Adrenal gland (tissue), 12 donors: ENCODE data around the gene FSD1. TPM values are rescaled to one million over a fixed set of nuclear protein-coding genes. Genes with fewer than 3 reads are reported as not detected.

Source experiments
- DNase-seq, 7 donors: peaks; one replicate each; pipeline ENCODE4 v3.0.0-alpha.2; 2019 to 2020
- H3K27ac ChIP-seq, 5 donors: fragments of 200-600 bp; sonication (generic) in 4 of 5; 1 replicate in 3 of 5; 2 replicates in 2 of 5; pipeline versions ENCODE4 v1.5.1 to v1.8.0; 2016 to 2020; ENCODE audit warnings: mild to moderate bottlenecking in 1 of 5
- H3K27me3 ChIP-seq: fragments of 200-600 bp; 2 replicates; pipeline ENCODE4 v1.8.0; 2021
- H3K36me3 ChIP-seq, 2 donors: fragments of 200-600 bp; replicated peaks in 1 of 2; 1 replicate in 1 of 2; 2 replicates in 1 of 2; pipeline versions ENCODE4 v1.5.1 to v1.8.0; 2018 to 2022
- H3K4me1 ChIP-seq, 2 donors: fragments of 200-600 bp; replicated peaks in 1 of 2; 1 replicate in 1 of 2; 2 replicates in 1 of 2; pipeline versions ENCODE4 v1.5.1 to v1.8.0; 2018 to 2021
- H3K4me3 ChIP-seq, 4 donors: fragments of 200-600 bp; sonication (generic) in 3 of 4; one replicate each; pipeline ENCODE4 v1.5.1; 2016 to 2018
- H3K9me3 ChIP-seq, 3 donors: fragments of 200-600 bp; sonication (generic) in 1 of 3; replicated peaks in 1 of 3; 1 replicate in 2 of 3; 2 replicates in 1 of 3; pipeline versions ENCODE4 v1.5.1 to v1.8.0; 2016 to 2021
- CTCF ChIP-seq, 6 experiments: fragments of 450-650 bp in 4 of 6; fragments of 200-600 bp in 2 of 6; sonication (generic) in 1 of 6; IDR thresholded peaks; 1 replicate in 5 of 6; 2 replicates in 1 of 6; pipeline versions ENCODE4 v1.5.1 to v1.8.0; 2016 to 2021; ENCODE audit warnings: antibody characterized with exemption in 6 of 6, mild to moderate bottlenecking in 2 of 6, moderate library complexity in 1 of 6
- POLR2A ChIP-seq, 2 donors: fragments of 450-650 bp; IDR thresholded peaks; one replicate each; pipeline ENCODE4 v1.6.1; 2017; ENCODE audit warnings: antibody characterized with exemption in 2 of 2, mild to moderate bottlenecking in 2 of 2, moderate library complexity in 1 of 2
- WGBS, 4 donors: extraction: QIAGEN DNeasy Blood & Tissue Kit in 2 of 4; methylation state at CpG; one replicate each; pipeline versions ENCODE4 v1.1.5 to v1.1.7; 2013 to 2017; 5-methylcytosine and 5-hydroxymethylcytosine counted together
- intact Hi-C, 2 donors: fragments of 100-400 bp; cut with DNase I; formaldehyde crosslinking; loops; one replicate each; pipeline versions ENCODE4 v1.14.1 to v1.15.0; 2022 to 2023
- polyA plus RNA-seq, 3 donors: library from polyadenylated mRNA; stranded (reverse); fragments of 200-250 nt in 2 of 3; fragments of 350-450 nt in 1 of 3; fragmentation: Illumina TruSeq in 1 of 3; extraction: RNeasy Lipid Tissue Mini Kit (QIAGEN cat#74804) in 1 of 3; gene quantifications; one replicate each; pipeline ENCODE4 v1.2.3, GENCODE V29; 2013 to 2014
- total RNA-seq, 9 donors: library from RNA; depleted of rRNA in 4 of 9; stranded (reverse); fragments of >200 nt in 4 of 9; fragments of 120-200 nt in 1 of 9; fragmentation: NEBNext Ultra II Directional in 1 of 9; extraction: Animal tissue kit (Norgen Biotek cat#: 25700) in 1 of 9; gene quantifications; one replicate each; pipeline versions ENCODE4 v1.1.0 to v1.2.4, GENCODE V29; 2013 to 2023
- donor health status: healthy with polysubstance abuse.
- donor health status: Bipolar disorder and iron deficiency.
- donor health status: DM: yes; HTN: yes; CAD: no.
- donor health status: DM: no; HTN: no; CAD: no.
- donor health status: DM: no; HTN: no; CAD: no.
- donor health status: DM: yes; HTN: yes; CAD: no.

Gene FSD1
- total and polyA plus RNA-seq, 12 donors: 0.34 to 7.2 (median 1.2) TPM; not detected in 3

DNA sequence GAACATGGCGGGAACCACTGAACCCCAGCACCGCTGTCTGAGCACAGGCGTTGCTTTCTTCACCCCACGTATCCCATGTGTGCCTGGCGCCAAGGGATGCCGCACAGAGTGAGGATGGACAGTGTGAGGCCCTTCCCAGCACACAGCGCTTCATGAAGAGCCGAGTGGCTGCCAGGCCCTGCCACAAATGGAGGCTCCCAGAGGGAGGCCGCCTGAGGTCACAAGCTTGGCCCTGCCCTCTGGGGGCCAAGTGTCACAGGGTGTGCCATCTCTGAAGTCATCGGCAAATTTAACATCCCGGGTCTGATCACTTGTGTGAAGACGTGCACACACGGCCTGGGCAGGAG is 63.4 kb downstream of the FSD1 start:
- Histone ChIP-seq H3K27ac (peak overlapping the region in 3 of 5 donors; percentile 17 to 96 (median 55)), H3K27me3 (no peaks in the 10 kb centered on the region), H3K4me3 (no peak overlapping the region), H3K36me3 (peaks cover 0 to 43% of the 10 kb centered on the region in 2 donors), H3K9me3 (no peaks in the 10 kb centered on the region), H3K4me1 (peaks cover 45 to 52% of the 10 kb centered on the region in 2 donors)
- TF ChIP-seq POLR2A (IDR thresholded peaks at IDR 0.05): no peak
- TF ChIP-seq CTCF (IDR thresholded peaks at IDR 0.05): no peak
- intact Hi-C loops: no loop called here
- 71 to 98% (median 83%) methylated on average over 6 to 13 of the region's 13 CpGs for WGBS, 4 donors
- DNase-seq: peak in 1 of 7 donors; percentile 27

DNA sequence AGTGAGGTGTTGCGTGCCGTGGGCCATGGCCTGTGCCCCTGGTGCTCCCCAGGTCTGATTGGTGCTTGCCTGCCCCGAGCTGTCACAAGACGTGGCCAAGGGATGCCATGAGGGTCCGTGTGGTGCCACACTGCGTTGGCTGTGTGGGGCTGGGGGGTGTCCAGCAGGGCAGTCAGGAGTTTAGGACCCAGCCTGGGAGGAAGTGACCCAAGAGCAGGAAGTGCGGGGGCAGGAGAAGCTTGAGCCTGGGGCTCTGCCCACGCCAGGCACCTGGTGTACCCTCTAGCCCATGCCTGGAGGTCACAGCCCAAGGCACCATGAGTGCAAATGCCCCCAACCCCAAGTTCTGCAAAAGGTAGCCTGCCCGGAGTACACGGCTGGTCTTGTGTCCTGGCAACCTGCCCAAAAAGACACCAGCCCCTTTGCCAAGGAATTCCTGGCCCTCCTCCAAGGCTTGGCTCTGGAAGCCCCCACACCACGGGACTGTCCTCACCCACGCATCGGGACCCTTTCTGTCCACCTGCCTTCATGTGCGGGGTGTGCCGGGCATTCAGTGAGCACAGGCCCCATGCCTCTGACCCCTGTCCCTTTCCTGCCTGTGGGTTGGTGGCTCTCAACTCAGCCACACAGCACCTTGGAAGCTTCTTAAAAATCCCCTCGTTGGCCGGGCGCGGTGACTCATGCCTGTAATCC is 63.9 kb downstream of the FSD1 start:
- TF ChIP-seq POLR2A (IDR thresholded peaks at IDR 0.05): no peak
- TF ChIP-seq CTCF (IDR thresholded peaks at IDR 0.05): no peak
- H3K4me1 ChIP-seq: peaks cover 50 to 57% of the 10 kb centered on the region in 2 donors
- peaks cover 0 to 38% of the 10 kb centered on the region in 2 donors for H3K36me3 ChIP-seq
- H3K27ac ChIP-seq: peak overlapping the region in 3 of 5 donors; percentile 17 to 96 (median 55)
- intact Hi-C loops: no loop called here
- H3K9me3 ChIP-seq: no peaks in the 10 kb centered on the region
- no peaks in the 10 kb centered on the region for H3K27me3 ChIP-seq
- peak in 3 of 7 donors; percentile 23 to 63 (median 49) for DNase-seq
- 35 to 70% (median 52%) methylated on average over 4 to 19 of the region's 19 CpGs for WGBS, 4 donors
- H3K4me3 ChIP-seq: no peak overlapping the region

- intact Hi-C loops: no loop called here
- DNase-seq: peak in 3 of 7 donors; percentile 37 to 56 (median 50)
- TF ChIP-seq CTCF (IDR thresholded peaks at IDR 0.05) (no peak), POLR2A (IDR thresholded peaks at IDR 0.05) (no peak)
- H3K27ac ChIP-seq: peak overlapping the region in 4 of 5 donors; percentile 4 to 96 (median 72)
- peaks cover 61 to 68% of the 10 kb centered on the region in 2 donors for H3K4me1 ChIP-seq
- WGBS, 4 donors: 50 to 59% (median 56%) methylated on average over 13 to 25 of the region's 25 CpGs
- H3K36me3 ChIP-seq: peaks cover 0 to 28% of the 10 kb centered on the region in 2 donors
- no peaks in the 10 kb centered on the region for H3K27me3 ChIP-seq
- no peaks in the 10 kb centered on the region for H3K9me3 ChIP-seq
- peak overlapping the region in 1 of 4 donors; percentile 22 for H3K4me3 ChIP-seq
Observed at GRCh38 chr19:4369109-4369887, 64.9 kb downstream of the FSD1 start.

DNA sequence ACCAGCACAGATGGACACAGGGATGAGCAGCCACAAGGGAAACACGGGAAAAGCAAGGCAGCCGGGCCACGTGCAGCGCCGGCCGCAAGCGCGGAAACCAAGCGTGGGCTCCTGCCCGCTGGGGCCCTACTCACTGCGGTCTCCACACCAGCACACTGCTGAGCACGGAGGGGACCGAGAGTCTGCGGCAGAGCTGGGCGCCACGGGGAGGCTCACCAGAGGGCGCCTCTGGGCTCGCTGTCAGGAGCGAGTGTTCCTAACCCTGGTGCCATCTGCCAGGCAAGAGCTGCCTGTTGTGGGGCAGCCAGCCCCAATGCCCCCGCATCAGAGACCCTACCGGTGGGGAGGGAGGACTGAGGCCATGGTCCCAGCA is 65.5 kb downstream of the FSD1 start:
- H3K4me1 ChIP-seq: peaks cover 66 to 73% of the 10 kb centered on the region in 2 donors
- intact Hi-C loops: no loop called here
- H3K27me3 ChIP-seq: no peaks in the 10 kb centered on the region
- no peak for TF ChIP-seq POLR2A (IDR thresholded peaks at IDR 0.05)
- TF ChIP-seq CTCF (IDR thresholded peaks at IDR 0.05): peak in 5 of 6 experiments; percentile 20 to 51 (median 43)
- DNase-seq: peak; percentile 52 to 82 (median 62)
- no peaks in the 10 kb centered on the region for H3K9me3 ChIP-seq
- H3K36me3 ChIP-seq: peaks cover 0 to 25% of the 10 kb centered on the region in 2 donors
- peak overlapping the region in 4 of 5 donors; percentile 16 to 96 (median 90) for H3K27ac ChIP-seq
- peak overlapping the region in 1 of 4 donors; percentile 4 for H3K4me3 ChIP-seq
- 21 to 54% (median 33%) methylated on average over 9 to 21 of the region's 21 CpGs for WGBS, 4 donors
